ENCODE measurements around the gene NAA25.
"Not testable (repeated sequence)": the region's sequence is repeated elsewhere in the genome, so short reads cannot be mapped to it uniquely, and the experiment has no call there.

NAA25 gene

DNA sequence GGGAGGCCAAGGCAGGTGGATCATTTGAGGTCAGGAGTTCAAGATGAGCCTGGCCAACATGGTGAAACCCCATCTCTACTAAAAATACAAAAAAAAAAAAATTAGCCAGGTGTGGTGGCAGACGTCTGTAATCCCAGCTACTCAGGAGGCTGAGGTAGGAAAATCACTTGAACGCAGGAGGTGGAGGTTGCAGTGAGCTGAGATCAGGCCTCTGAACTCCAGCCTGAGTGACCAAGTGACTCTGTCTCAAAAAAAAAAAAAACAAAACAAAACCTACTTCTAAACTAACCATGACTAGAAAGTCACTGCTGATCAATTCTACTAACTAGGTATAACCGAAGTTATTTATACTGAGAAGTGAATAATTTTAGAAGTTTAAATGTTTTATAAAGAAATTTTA, 99.0 kb downstream of the NAA25 start:
- not testable (repeated sequence) for ATAC-seq (replicated peaks; ENCODE audit: extremely low read depth, poor library complexity, severe bottlenecking); DNase-seq (ENCODE audit: low spot score in 2 of 2); H3K27me3 Mint-ChIP-seq; H3K9me3 Mint-ChIP-seq; H3K4me3 Mint-ChIP-seq; H3K27ac Mint-ChIP-seq (ENCODE audit: low read depth)
- peaks cover 23% of the 10 kb centered on the region for H3K36me3 Mint-ChIP-seq (ENCODE audit: insufficient read depth)
- H3K4me1 Mint-ChIP-seq, result peaks cover 48% of the 10 kb centered on the region

DNA sequence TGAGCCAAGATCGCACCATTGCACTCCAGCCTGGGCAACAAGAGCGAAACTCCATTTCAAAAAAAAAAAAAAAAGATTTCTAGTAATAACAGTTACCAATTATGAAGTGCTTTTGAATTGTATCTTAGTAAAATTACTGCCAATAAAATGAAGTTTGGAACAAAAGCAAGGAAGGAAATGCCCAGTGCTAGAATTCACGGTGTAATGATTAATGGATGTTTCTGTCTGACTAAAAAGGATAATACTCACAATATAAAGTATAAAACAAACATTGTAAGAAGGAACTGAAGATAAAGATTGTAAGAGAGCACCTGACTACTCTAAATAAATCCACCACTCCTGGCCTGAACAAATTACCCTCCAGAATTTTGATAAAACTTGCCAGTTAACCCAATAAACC, 99.7 kb downstream of the NAA25 start:
- no peak overlapping the region for H3K27ac Mint-ChIP-seq (ENCODE audit: low read depth)
- H3K9me3 Mint-ChIP-seq, result no peaks in the 10 kb centered on the region
- no peak for ATAC-seq (replicated peaks; ENCODE audit: extremely low read depth, poor library complexity, severe bottlenecking)
- H3K4me1 Mint-ChIP-seq, result peaks cover 41% of the 10 kb centered on the region
- peaks cover 16% of the 10 kb centered on the region for H3K36me3 Mint-ChIP-seq (ENCODE audit: insufficient read depth)
- H3K27me3 Mint-ChIP-seq, result no peaks in the 10 kb centered on the region
- no peak for DNase-seq (ENCODE audit: low spot score in 2 of 2)
- no peak overlapping the region for H3K4me3 Mint-ChIP-seq

DNA sequence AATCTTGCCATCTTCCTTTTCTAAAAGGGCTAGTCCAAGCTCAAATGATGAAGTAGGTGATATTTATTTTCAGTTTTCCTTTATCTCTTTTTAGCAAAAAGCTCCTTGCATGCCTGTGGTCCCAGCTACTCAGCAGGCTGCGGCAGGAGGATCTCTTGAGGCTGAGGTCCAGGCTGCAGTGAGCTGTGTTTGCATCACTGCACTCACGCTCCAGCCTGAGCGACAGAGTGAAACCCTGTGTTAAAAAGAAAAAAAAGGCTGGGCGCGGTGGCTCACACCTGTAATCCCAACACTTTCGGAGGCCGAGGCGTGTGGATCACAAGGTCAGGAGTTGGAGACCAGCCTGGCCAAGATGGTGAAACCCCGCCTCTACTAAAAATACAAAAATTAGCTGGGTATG, 100.6 kb downstream of the NAA25 start:
- DNase-seq (ENCODE audit: low spot score in 2 of 2), result no peak
- H3K4me1 Mint-ChIP-seq, result peaks cover 40% of the 10 kb centered on the region

DNA sequence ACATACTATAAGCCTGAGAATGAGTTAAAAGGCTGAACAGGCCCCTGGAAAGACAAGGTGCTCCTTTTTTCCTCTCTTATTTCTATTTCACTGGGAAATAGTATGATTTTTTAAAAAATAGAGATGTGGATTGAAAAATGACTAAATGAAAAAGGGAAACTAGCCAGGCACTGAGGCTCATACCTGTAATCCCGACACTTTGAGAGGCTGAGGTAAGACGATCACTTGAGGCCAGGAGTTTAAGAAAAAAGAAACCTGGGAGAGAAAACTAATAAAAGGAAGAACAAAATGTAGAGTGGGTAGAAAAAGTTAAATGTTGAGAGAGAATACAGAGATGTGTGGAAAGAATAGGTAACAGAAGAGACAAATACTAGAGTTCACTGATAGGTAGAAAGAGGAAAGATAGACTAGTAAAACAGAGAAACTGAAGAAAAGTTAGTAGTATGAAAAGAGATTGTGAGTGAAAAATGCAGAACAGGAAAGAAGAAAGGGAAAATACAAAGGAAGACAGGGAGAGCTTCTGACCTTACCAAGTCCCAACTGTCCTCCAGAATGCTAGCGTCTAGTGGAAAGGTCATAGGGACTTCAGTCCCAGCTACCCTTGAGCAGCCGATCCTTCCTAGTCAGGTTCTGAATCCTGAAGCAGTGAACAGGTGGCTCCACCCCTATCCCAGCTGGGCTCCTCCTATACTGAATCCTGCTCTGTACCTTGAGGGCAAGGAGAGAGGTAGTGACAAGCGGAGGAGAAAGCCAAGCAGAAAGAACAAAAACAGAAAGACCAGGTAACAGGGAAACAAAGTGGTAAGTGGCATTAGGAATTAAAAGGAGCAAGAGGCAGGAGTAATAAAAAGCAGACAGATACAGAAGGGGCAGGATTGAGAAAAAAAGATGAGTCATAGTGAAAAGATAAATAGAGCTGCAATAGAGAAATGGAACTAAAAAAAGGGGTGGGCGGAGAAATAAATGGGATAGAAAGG, 102.9 kb downstream of the NAA25 start:
- no peak for DNase-seq (ENCODE audit: low spot score in 2 of 2)

More for the DNA sequence above, 100.6 kb downstream of the NAA25 start:
- H3K27ac Mint-ChIP-seq (ENCODE audit: low read depth), result no peak overlapping the region
- no peaks in the 10 kb centered on the region for H3K27me3 Mint-ChIP-seq
- no peak for ATAC-seq (replicated peaks; ENCODE audit: extremely low read depth, poor library complexity, severe bottlenecking)
- no peak overlapping the region for H3K4me3 Mint-ChIP-seq
- H3K9me3 Mint-ChIP-seq, result no peaks in the 10 kb centered on the region
- peaks cover 12% of the 10 kb centered on the region for H3K36me3 Mint-ChIP-seq (ENCODE audit: insufficient read depth)

GRCh38 chr12:112004041-112004440, 104.5 kb downstream of the NAA25 start:
- no peaks in the 10 kb centered on the region for H3K9me3 Mint-ChIP-seq
- H3K4me1 Mint-ChIP-seq, result peaks cover 33% of the 10 kb centered on the region
- H3K27me3 Mint-ChIP-seq, result no peaks in the 10 kb centered on the region
- no peak overlapping the region for H3K27ac Mint-ChIP-seq (ENCODE audit: low read depth)
- DNase-seq (ENCODE audit: low spot score in 2 of 2) (no peak), ATAC-seq (replicated peaks; ENCODE audit: extremely low read depth, poor library complexity, severe bottlenecking) (no peak)
- H3K36me3 Mint-ChIP-seq (ENCODE audit: insufficient read depth), result peaks cover 2% of the 10 kb centered on the region
- no peak overlapping the region for H3K4me3 Mint-ChIP-seq

More for the DNA sequence above, 102.9 kb downstream of the NAA25 start:
- H3K4me1 Mint-ChIP-seq, result peaks cover 34% of the 10 kb centered on the region
- peaks cover 3% of the 10 kb centered on the region for H3K36me3 Mint-ChIP-seq (ENCODE audit: insufficient read depth)
- H3K4me3 Mint-ChIP-seq, result no peak overlapping the region
- H3K27ac Mint-ChIP-seq (ENCODE audit: low read depth), result peak overlapping the region; percentile 68
- H3K9me3 Mint-ChIP-seq, result no peaks in the 10 kb centered on the region
- H3K27me3 Mint-ChIP-seq, result no peaks in the 10 kb centered on the region
- ATAC-seq (replicated peaks; ENCODE audit: extremely low read depth, poor library complexity, severe bottlenecking), result no peak

GRCh38 chr12:112001576-112001975, 107.0 kb downstream of the NAA25 start:
- H3K9me3 Mint-ChIP-seq, result no peaks in the 10 kb centered on the region
- ATAC-seq (replicated peaks; ENCODE audit: extremely low read depth, poor library complexity, severe bottlenecking), result no peak
- peaks cover 55% of the 10 kb centered on the region for H3K4me1 Mint-ChIP-seq
- DNase-seq (ENCODE audit: low spot score in 2 of 2), result no peak
- H3K27me3 Mint-ChIP-seq, result no peaks in the 10 kb centered on the region
- peak overlapping the region; percentile 84 for H3K4me3 Mint-ChIP-seq
- peak overlapping the region; percentile 94 for H3K27ac Mint-ChIP-seq (ENCODE audit: low read depth)
- peaks cover 2% of the 10 kb centered on the region for H3K36me3 Mint-ChIP-seq (ENCODE audit: insufficient read depth)

- H3K27ac Mint-ChIP-seq (ENCODE audit: low read depth), result peak overlapping the region; percentile 94
- ATAC-seq (replicated peaks; ENCODE audit: extremely low read depth, poor library complexity, severe bottlenecking), result no peak
- no peaks in the 10 kb centered on the region for H3K9me3 Mint-ChIP-seq
- no peak for DNase-seq (ENCODE audit: low spot score in 2 of 2)
- H3K27me3 Mint-ChIP-seq, result no peaks in the 10 kb centered on the region
- H3K4me3 Mint-ChIP-seq, result peak overlapping the region; percentile 84
- H3K4me1 Mint-ChIP-seq, result peaks cover 55% of the 10 kb centered on the region
- H3K36me3 Mint-ChIP-seq (ENCODE audit: insufficient read depth), result peaks cover 2% of the 10 kb centered on the region
Measured at GRCh38 chr12:112000820-112001219, 107.8 kb downstream of the NAA25 start.

- H3K27me3 Mint-ChIP-seq; H3K36me3 Mint-ChIP-seq (ENCODE audit: insufficient read depth); ATAC-seq (replicated peaks; ENCODE audit: extremely low read depth, poor library complexity, severe bottlenecking); H3K9me3 Mint-ChIP-seq; DNase-seq (ENCODE audit: low spot score in 2 of 2): not testable (repeated sequence)
- Mint-ChIP-seq H3K4me3 (peak overlapping the region; percentile 39), H3K4me1 (peaks cover 63% of the 10 kb centered on the region), H3K27ac (ENCODE audit: low read depth) (peak overlapping the region; percentile 71)
Measured at GRCh38 chr12:111999129-111999528, 109.5 kb downstream of the NAA25 start.

- Mint-ChIP-seq H3K36me3 (ENCODE audit: insufficient read depth) (peaks cover 8% of the 10 kb centered on the region), H3K9me3 (no peaks in the 10 kb centered on the region), H3K4me1 (peaks cover 74% of the 10 kb centered on the region), H3K27me3 (no peaks in the 10 kb centered on the region), H3K27ac (ENCODE audit: low read depth) (no peak overlapping the region), H3K4me3 (no peak overlapping the region)
- no peak for DNase-seq (ENCODE audit: low spot score in 2 of 2)
- ATAC-seq (replicated peaks; ENCODE audit: extremely low read depth, poor library complexity, severe bottlenecking), result no peak
Measured at GRCh38 chr12:111998015-111998414, 110.6 kb downstream of the NAA25 start.

DNA sequence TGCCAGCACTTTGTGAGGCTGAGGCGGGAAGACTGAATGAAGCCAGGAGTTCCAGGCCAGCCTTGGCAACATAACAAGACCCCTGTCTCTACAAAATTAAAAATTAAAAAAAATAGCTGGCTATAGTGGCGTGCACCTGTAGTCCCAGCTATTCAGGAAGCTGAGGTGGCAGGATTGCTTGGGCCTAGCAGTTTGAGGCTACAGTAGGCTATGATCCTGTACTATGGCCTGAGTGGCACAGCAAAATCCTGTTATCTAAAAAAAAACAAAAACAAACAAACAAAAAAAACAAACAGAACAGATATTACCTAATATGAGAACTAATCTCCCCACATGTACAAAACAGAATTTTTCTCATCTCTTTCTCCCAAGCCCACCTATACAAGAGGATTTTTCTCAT, 111.3 kb downstream of the NAA25 start:
- Mint-ChIP-seq H3K36me3 (ENCODE audit: insufficient read depth) (peaks cover 8% of the 10 kb centered on the region), H3K27me3 (no peaks in the 10 kb centered on the region), H3K4me1 (peaks cover 75% of the 10 kb centered on the region), H3K27ac (ENCODE audit: low read depth) (peak overlapping the region; percentile 80), H3K4me3 (peak overlapping the region; percentile 42), H3K9me3 (no peaks in the 10 kb centered on the region)
- no peak for ATAC-seq (replicated peaks; ENCODE audit: extremely low read depth, poor library complexity, severe bottlenecking)
- DNase-seq (ENCODE audit: low spot score in 2 of 2), result no peak

DNA sequence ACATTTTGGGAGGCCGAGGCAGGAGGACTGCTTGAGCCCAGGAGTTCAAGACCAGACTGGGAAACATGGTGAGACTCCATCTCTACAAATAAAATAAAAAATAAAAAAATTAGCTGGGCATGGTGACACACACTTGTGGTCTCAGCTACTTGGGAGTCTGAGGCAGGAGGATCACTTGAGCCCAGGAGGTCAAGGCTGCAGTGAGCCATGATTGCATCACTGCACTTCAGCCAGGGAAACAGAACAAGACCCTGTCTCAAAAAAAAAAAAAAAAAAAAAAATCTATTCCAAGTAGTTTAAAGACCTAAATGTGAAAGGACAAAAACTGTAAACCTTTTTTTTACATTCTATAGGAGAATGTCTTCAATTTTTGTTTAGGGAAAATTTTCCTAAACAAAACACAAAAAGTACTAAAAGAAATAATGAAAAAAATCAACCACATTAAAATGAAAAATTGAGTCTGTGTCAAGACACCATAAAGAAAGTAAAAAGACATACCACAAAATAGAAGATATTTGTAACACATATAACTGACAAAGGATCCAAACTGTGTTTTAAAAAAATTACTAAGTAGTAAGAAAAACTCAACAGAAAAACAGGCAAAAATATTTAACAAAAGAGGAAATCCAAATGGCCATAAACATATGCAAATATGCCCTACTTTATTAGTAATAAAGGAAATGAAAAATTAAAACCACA, 112.7 kb downstream of the NAA25 start:
- Mint-ChIP-seq H3K4me1 (peaks cover 77% of the 10 kb centered on the region), H3K9me3 (no peaks in the 10 kb centered on the region), H3K36me3 (ENCODE audit: insufficient read depth) (peaks cover 12% of the 10 kb centered on the region), H3K4me3 (peak overlapping the region; percentile 86), H3K27me3 (no peaks in the 10 kb centered on the region), H3K27ac (ENCODE audit: low read depth) (peak overlapping the region; percentile 89)
- ATAC-seq (replicated peaks; ENCODE audit: extremely low read depth, poor library complexity, severe bottlenecking) (no peak), DNase-seq (ENCODE audit: low spot score in 2 of 2) (no peak)

DNA sequence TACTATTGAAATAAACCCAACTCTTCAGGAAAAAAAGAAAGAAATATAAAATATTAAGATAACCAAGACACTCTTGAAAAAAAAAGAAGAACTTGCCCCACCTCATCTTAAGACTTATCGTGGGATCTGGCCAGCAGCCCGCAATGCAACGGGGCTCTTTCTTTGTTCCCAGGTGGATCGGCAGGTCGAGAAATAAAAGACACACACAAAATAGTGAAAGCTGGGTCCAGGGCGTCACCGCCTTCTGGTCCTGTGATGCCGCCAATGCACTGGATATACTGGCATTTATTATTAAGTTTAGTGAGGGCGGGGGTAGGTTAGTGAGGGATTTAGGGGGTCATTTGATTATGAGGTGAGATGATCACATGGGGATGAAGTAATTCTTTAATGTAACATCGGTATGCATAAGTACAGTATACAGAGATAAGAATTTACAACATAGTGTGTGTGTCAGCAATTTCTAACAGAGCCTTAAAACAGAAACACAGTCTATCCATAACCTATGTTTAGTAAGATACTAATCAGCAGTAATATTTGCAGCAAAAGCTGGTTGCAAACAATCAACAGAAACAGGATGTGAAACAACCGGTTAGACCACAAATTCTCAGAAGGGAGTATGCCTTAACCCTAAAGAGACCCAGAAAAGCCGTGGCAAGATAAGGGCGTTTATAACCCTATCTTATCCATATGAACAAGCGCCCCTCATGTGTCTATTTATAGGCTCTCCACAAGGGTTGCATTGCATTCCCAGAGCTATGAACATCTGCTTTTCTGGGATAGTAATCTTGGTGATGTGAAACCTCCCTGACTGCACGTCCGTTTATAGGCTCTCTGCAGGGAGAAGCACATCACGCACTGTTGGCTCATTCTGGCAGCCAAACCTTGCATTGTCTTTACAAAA, 114.1 kb downstream of the NAA25 start:
- H3K27me3 Mint-ChIP-seq, H3K9me3 Mint-ChIP-seq: not testable (repeated sequence)
- DNase-seq (ENCODE audit: low spot score in 2 of 2) (peak in 1 of 2 donors; percentile 31), ATAC-seq (replicated peaks; ENCODE audit: extremely low read depth, poor library complexity, severe bottlenecking) (peak; percentile 52)
- Mint-ChIP-seq H3K4me1 (peaks cover 75% of the 10 kb centered on the region), H3K27ac (ENCODE audit: low read depth) (peak overlapping the region; percentile 89), H3K36me3 (ENCODE audit: insufficient read depth) (peaks cover 13% of the 10 kb centered on the region), H3K4me3 (peak overlapping the region; percentile 86)
